ENCODE measurements around the gene TEPSIN.

TEPSIN gene

DNA sequence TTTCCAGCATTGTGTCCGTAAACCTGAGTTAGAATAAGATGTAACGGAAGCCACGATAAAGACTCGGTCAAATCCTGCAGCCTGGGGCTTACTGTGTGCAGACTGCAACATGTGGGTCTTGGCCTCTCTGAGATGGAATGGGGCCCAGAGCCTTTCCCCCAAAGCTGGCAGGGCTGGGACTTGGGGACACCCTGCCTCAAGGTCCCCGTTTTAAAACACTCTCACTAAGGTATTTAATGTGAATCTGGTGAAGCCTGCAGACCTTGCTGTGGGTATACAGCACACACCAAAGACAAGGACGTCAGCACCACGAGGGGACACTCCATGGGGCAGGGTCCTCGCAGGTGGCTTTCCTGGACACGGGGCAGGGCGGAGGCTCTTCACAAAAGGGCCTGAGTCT, 2.3 kb upstream of the TEPSIN start:
- no peak overlapping the region for H3K4me3 ChIP-seq (replicated peaks in 1 of 2; ENCODE audit: low read depth in 2 of 2, low read length in 2 of 2)
- TF ChIP-seq, protein P1, sequence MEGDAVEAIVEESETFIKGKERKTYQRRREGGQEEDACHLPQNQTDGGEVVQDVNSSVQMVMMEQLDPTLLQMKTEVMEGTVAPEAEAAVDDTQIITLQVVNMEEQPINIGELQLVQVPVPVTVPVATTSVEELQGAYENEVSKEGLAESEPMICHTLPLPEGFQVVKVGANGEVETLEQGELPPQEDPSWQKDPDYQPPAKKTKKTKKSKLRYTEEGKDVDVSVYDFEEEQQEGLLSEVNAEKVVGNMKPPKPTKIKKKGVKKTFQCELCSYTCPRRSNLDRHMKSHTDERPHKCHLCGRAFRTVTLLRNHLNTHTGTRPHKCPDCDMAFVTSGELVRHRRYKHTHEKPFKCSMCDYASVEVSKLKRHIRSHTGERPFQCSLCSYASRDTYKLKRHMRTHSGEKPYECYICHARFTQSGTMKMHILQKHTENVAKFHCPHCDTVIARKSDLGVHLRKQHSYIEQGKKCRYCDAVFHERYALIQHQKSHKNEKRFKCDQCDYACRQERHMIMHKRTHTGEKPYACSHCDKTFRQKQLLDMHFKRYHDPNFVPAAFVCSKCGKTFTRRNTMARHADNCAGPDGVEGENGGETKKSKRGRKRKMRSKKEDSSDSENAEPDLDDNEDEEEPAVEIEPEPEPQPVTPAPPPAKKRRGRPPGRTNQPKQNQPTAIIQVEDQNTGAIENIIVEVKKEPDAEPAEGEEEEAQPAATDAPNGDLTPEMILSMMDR (IDR thresholded peaks at IDR 0.05; ENCODE audit: low read depth, low read length), result no peak
- no peak for DNase-seq (ENCODE audit: low read depth in 2 of 2)

- DNase-seq (ENCODE audit: low read depth in 2 of 2), result no peak
- TF ChIP-seq, protein P1 (IDR thresholded peaks at IDR 0.05; ENCODE audit: low read depth, low read length), result no peak
Observed at GRCh38 chr17:81240761-81241160, 1.9 kb upstream of the TEPSIN start.

GRCh38 chr17:81239714-81240555, 1.1 kb upstream of the TEPSIN start:
- peak overlapping the region; percentile 78 to 84 for H3K4me3 ChIP-seq (replicated peaks in 1 of 2; ENCODE audit: low read depth in 2 of 2, low read length in 2 of 2)
- TF ChIP-seq, protein P1 (IDR thresholded peaks at IDR 0.05; ENCODE audit: low read depth, low read length), result no peak
- DNase-seq (ENCODE audit: low read depth in 2 of 2), result peak in 1 of 2 donors; percentile 27

More at GRCh38 chr17:81240761-81241160, 1.9 kb upstream of the TEPSIN start:
- H3K4me3 ChIP-seq (replicated peaks in 1 of 2; ENCODE audit: low read depth in 2 of 2, low read length in 2 of 2), result no peak overlapping the region

DNA sequence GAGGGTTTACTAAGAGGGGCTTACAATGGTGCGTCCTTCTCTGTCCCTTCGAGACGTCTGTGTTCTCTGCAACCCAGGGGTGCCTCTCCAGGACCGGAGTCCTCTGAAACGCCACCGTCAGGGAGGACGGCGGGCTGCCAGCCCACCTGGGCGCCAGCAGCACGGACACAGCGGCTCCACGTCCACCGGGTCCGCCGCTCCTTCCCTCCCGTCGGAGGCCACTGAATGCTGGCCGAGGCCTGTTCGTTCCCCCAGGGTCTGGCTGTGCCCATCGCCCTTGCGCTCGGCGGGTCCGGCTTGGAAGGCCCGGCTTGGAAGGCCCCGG, 403 bp downstream of the TEPSIN start:
- TF ChIP-seq, protein P1 (IDR thresholded peaks at IDR 0.05; ENCODE audit: low read depth, low read length), result no peak
- DNase-seq (ENCODE audit: low read depth in 2 of 2), result no peak
- peak overlapping the region; percentile 85 to 86 for H3K4me3 ChIP-seq (replicated peaks in 1 of 2; ENCODE audit: low read depth in 2 of 2, low read length in 2 of 2)

DNA sequence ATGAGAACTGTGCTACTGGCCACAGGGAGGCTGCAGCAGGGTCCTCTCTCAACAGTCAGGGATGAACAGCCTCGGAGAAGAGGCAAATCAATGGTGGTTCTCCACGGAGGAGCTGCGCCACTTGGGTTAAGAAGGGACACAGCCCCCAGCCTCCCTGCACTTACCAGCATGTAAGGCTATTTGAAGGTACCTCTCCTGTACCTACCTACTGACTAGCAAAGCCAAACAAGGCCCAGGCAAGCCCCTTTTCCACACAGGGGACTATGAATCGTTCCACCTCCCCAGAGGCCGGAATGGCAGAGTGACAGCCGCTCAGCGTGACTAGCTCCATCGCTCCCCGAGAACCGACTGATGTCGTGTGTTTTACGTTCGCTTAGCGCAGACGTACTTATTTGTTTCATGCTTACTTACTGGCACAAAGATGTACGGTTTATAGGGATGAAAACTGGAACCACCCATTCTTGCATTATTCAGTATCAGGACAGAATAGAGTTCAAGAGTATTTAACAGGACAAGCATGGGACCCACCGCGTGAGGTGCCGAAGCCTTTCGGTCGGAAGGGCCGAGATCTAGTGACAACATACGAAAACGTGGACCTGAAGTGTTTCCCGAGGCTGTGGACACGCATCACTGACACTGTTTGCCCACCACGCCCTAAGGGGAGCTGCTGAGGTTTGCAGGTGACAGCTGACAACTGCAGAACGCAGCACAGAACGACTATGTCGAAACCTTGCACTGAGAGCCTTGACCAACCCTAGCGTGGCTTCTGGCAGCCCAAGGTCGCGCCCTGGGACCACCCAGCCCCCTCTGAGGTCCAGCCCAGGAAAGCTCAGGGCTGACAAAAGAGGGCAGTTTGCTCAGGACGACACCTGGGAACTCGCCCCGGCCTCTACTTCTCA, 1.0 kb downstream of the TEPSIN start:
- no peak for DNase-seq (ENCODE audit: low read depth in 2 of 2)
- TF ChIP-seq, protein P1 (IDR thresholded peaks at IDR 0.05; ENCODE audit: low read depth, low read length), result no peak
- peak overlapping the region; percentile 85 to 86 for H3K4me3 ChIP-seq (replicated peaks in 1 of 2; ENCODE audit: low read depth in 2 of 2, low read length in 2 of 2)

- TF ChIP-seq, protein P1 (IDR thresholded peaks at IDR 0.05; ENCODE audit: low read depth, low read length), result no peak
- H3K4me3 ChIP-seq (replicated peaks in 1 of 2; ENCODE audit: low read depth in 2 of 2, low read length in 2 of 2), result no peak overlapping the region
- DNase-seq (ENCODE audit: low read depth in 2 of 2), result no peak
Observed at GRCh38 chr17:81236784-81237183, 2.1 kb downstream of the TEPSIN start.

Measured in cardiac fibroblast (primary cell).